ENCODE measurements around the gene ZNF423.

DNA sequence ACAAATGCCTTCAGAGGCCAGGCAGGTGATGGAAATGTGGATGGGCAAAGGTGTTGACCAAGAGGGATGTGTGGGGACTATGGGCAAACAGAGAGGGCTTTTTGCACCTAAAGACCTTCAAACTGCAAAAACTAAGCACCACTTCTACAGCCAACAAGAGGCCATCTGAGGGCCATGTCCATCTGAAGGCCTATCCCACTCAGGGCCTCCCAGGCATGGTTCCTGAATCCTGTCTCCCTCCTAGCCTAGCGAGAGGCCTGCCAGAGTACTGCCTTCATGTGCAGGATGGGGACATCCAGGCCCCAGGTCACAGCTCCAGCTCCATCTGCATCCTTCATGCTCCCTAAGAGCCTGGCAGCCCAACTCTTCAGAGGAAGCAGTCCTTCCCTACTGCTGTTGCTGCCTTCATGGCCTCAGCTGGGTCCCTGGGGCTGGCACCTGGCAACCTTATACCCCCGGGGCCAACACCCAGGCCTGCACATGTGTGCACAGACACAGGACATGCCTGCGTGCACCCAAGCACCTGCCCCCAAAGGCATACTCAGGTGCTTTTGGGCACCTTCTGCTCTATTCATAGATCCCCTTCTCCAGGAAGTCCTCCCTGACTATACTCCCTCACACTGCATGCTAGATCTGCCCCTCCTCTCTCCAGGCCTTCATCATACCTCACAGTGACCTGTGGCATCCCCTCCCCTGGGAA, 387.2 kb downstream of the ZNF423 start:
- TF ChIP-seq EZH2phosphoT487 (IDR thresholded peaks at IDR 0.05; ENCODE audit: borderline replicate concordance, low read depth): no peak
- TF ChIP-seq, protein P1, sequence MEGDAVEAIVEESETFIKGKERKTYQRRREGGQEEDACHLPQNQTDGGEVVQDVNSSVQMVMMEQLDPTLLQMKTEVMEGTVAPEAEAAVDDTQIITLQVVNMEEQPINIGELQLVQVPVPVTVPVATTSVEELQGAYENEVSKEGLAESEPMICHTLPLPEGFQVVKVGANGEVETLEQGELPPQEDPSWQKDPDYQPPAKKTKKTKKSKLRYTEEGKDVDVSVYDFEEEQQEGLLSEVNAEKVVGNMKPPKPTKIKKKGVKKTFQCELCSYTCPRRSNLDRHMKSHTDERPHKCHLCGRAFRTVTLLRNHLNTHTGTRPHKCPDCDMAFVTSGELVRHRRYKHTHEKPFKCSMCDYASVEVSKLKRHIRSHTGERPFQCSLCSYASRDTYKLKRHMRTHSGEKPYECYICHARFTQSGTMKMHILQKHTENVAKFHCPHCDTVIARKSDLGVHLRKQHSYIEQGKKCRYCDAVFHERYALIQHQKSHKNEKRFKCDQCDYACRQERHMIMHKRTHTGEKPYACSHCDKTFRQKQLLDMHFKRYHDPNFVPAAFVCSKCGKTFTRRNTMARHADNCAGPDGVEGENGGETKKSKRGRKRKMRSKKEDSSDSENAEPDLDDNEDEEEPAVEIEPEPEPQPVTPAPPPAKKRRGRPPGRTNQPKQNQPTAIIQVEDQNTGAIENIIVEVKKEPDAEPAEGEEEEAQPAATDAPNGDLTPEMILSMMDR (IDR thresholded peaks at IDR 0.05): no peak
- no peak for TF ChIP-seq RCOR1 (IDR thresholded peaks at IDR 0.05; ENCODE audit: low read length)
- no peak for TF ChIP-seq TCF12 (IDR thresholded peaks at IDR 0.05)
- TF ChIP-seq TAF1 (IDR thresholded peaks at IDR 0.05; ENCODE audit: borderline replicate concordance, low read depth, low read length): no peak
- no peak for TF ChIP-seq POLR2AphosphoS5 (IDR thresholded peaks at IDR 0.05; ENCODE audit: low read depth, low read length)
- no peak for TF ChIP-seq ELF1 (IDR thresholded peaks at IDR 0.05)
- TF ChIP-seq GABPA (IDR thresholded peaks at IDR 0.05; ENCODE audit: low read depth): no peak
- no peak for TF ChIP-seq RFX5 (IDR thresholded peaks at IDR 0.05; ENCODE audit: low read length)
- no peak for TF ChIP-seq RAD21 (IDR thresholded peaks at IDR 0.05; ENCODE audit: low read length)
- no peak for TF ChIP-seq MXI1 (IDR thresholded peaks at IDR 0.05; ENCODE audit: low read depth, low read length)
